ENCODE results near the gene USP40. TPM values are rescaled to one million over a fixed set of nuclear protein-coding genes. Genes with fewer than 3 reads are reported as not detected.

USP40 gene
- polyA plus RNA-seq, 3 donors, result 4.0 to 13.5 (median 5.1) TPM

GRCh38 chr2:233535271-233535670, 31.3 kb downstream of the USP40 start:
- no peaks in the 10 kb centered on the region for H3K9me3 ChIP-seq (replicated peaks in 1 of 2; ENCODE audit: control insufficient read depth in 1 of 2, insufficient read depth in 1 of 2, low read length in 2 of 2)
- Mint-ChIP-seq H3K27me3 (ENCODE audit: low read depth in 3 of 3) (peaks cover 0 to 2% (median 0%) of the 10 kb centered on the region in 3 donors), H3K36me3 (peaks cover 45 to 54% of the 10 kb centered on the region in 2 donors), H3K4me1 (peaks cover 9% of the 10 kb centered on the region), H3K4me3 (no peak overlapping the region), H3K9me3 (no peaks in the 10 kb centered on the region), H3K27ac (no peak overlapping the region)
- H3K4me2 ChIP-seq (replicated peaks; ENCODE audit: extremely low read depth, low read length, poor library complexity, severe bottlenecking), result no peak overlapping the region
- H3K4me3 ChIP-seq (replicated peaks in 1 of 3; ENCODE audit: low read depth in 2 of 3, low read length in 3 of 3), result no peak overlapping the region
- H3K4me1 ChIP-seq (ENCODE audit: control insufficient read depth in 1 of 2, insufficient read depth in 2 of 2, low read length in 2 of 2), result peaks cover 0 to 6% of the 10 kb centered on the region in 2 donors
- H4K20me1 ChIP-seq (ENCODE audit: insufficient read depth, low read length), result no peaks in the 10 kb centered on the region
- no peak overlapping the region for H3K9ac ChIP-seq (ENCODE audit: insufficient read depth, low read length, poor library complexity, severe bottlenecking)
- no peaks in the 10 kb centered on the region for H3K79me2 ChIP-seq (ENCODE audit: insufficient read depth, low read length)
- TF ChIP-seq, protein P1, sequence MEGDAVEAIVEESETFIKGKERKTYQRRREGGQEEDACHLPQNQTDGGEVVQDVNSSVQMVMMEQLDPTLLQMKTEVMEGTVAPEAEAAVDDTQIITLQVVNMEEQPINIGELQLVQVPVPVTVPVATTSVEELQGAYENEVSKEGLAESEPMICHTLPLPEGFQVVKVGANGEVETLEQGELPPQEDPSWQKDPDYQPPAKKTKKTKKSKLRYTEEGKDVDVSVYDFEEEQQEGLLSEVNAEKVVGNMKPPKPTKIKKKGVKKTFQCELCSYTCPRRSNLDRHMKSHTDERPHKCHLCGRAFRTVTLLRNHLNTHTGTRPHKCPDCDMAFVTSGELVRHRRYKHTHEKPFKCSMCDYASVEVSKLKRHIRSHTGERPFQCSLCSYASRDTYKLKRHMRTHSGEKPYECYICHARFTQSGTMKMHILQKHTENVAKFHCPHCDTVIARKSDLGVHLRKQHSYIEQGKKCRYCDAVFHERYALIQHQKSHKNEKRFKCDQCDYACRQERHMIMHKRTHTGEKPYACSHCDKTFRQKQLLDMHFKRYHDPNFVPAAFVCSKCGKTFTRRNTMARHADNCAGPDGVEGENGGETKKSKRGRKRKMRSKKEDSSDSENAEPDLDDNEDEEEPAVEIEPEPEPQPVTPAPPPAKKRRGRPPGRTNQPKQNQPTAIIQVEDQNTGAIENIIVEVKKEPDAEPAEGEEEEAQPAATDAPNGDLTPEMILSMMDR (IDR thresholded peaks at IDR 0.05), result no peak
- peaks cover 5 to 35% of the 10 kb centered on the region in 2 donors for H3K36me3 ChIP-seq (replicated peaks in 1 of 2; ENCODE audit: control insufficient read depth in 1 of 2, insufficient read depth in 2 of 2, low read length in 2 of 2)
- H3K27me3 ChIP-seq (ENCODE audit: control insufficient read depth in 2 of 2, insufficient read depth in 2 of 2, low read length in 2 of 2), result no peaks in the 10 kb centered on the region
- intact Hi-C loops (cut with micrococcal nuclease), result no loop called here
- no peak for DNase-seq
- no peak overlapping the region for H3K27ac ChIP-seq (ENCODE audit: low read depth in 1 of 2, low read length in 2 of 2)
- H2AFZ ChIP-seq (ENCODE audit: insufficient read depth, low read depth, low read length, poor library complexity, severe bottlenecking), result no peak overlapping the region

DNA sequence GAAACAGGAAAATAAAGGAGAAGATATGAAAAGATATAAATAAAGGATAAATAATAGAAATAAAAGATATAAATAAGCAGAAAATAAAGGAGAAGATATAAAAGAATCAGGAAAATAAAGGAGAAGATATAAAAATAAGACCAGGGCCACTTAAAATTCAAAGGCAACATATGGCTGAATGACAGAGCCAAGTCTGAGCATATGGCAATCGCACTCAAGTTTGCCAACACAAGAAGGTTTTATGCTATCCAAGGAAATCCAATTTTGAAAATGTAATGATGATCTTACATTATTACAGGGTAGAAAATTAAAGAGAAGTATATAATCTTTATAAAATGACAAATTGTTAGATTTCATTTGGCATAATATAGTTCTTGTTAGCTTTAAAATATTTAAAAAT, 33.6 kb downstream of the USP40 start:
- no peaks in the 10 kb centered on the region for H3K9me3 Mint-ChIP-seq
- Histone ChIP-seq H3K36me3 (replicated peaks in 1 of 2; ENCODE audit: control insufficient read depth in 1 of 2, insufficient read depth in 2 of 2, low read length in 2 of 2) (peaks cover 5 to 27% of the 10 kb centered on the region in 2 donors), H3K27ac (ENCODE audit: low read depth in 1 of 2, low read length in 2 of 2) (no peak overlapping the region), H3K9me3 (replicated peaks in 1 of 2; ENCODE audit: control insufficient read depth in 1 of 2, insufficient read depth in 1 of 2, low read length in 2 of 2) (no peaks in the 10 kb centered on the region), H3K4me1 (ENCODE audit: control insufficient read depth in 1 of 2, insufficient read depth in 2 of 2, low read length in 2 of 2) (peaks cover 0 to 6% of the 10 kb centered on the region in 2 donors), H3K9ac (ENCODE audit: insufficient read depth, low read length, poor library complexity, severe bottlenecking) (no peak overlapping the region), H4K20me1 (ENCODE audit: insufficient read depth, low read length) (no peaks in the 10 kb centered on the region), H3K79me2 (ENCODE audit: insufficient read depth, low read length) (no peaks in the 10 kb centered on the region), H3K4me3 (replicated peaks in 1 of 3; ENCODE audit: low read depth in 2 of 3, low read length in 3 of 3) (no peak overlapping the region), H3K4me2 (replicated peaks; ENCODE audit: extremely low read depth, low read length, poor library complexity, severe bottlenecking) (no peak overlapping the region), H3K27me3 (ENCODE audit: control insufficient read depth in 2 of 2, insufficient read depth in 2 of 2, low read length in 2 of 2) (no peaks in the 10 kb centered on the region), H2AFZ (ENCODE audit: insufficient read depth, low read depth, low read length, poor library complexity, severe bottlenecking) (no peak overlapping the region)
- DNase-seq, result no peak
- no peak overlapping the region for H3K27ac Mint-ChIP-seq
- intact Hi-C loops (cut with micrococcal nuclease), result no loop called here
- peaks cover 37 to 40% of the 10 kb centered on the region in 2 donors for H3K36me3 Mint-ChIP-seq
- TF ChIP-seq, protein P1 (IDR thresholded peaks at IDR 0.05), result no peak
- H3K4me3 Mint-ChIP-seq, result no peak overlapping the region
- peaks cover 0 to 2% (median 0%) of the 10 kb centered on the region in 3 donors for H3K27me3 Mint-ChIP-seq (ENCODE audit: low read depth in 3 of 3)
- no CpG with 5 or more reads among the region's 1 CpG for WGBS (ENCODE audit: insufficient coverage)
- peaks cover 9% of the 10 kb centered on the region for H3K4me1 Mint-ChIP-seq
